ENCODE results near the gene TGM6. TPM values are rescaled to one million over a fixed set of nuclear protein-coding genes. Genes with fewer than 3 reads are reported as not detected.
A peak's percentile ranks its signal among the peaks of the same experiment; 100 is the strongest.

Gene TGM6
- total RNA-seq, 1 experiment from 2014 or later, result not detected

- no peak for DNase-seq (ENCODE audit: low spot score)
Observed at GRCh38 chr20:2455771-2456497, 75.2 kb downstream of the TGM6 start.

DNA sequence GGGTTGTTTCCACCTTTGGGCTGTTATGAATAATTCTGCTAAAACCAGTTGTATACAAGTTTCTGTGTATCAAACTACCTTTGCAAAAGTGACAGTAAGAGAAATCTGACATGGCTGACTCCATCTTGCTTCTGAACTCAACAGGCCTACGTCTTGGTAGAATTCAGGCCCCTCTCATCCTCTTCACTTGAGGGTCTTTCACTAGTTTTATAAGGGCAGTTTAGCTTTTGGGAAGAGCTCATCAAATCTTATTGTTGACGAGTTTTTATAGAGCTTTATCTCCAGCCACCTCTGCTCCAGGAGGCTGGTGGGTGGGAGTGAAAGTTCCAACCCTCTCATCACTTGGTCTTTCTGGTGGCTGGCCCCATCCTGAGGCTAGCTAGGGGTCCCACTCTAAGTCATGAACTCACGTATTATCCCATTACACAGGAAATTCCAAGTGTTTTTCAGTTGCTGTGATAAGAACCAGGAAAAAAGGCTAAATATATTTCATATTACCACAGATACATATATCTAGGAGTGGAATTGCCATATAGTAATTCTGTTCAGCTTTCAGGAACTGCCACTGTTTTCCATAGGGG lies 78.3 kb downstream of the TGM6 start:
- DNase-seq (ENCODE audit: low spot score), result no peak

GRCh38 chr20:2459981-2460751 lies 79.5 kb downstream of the TGM6 start:
- no peak for DNase-seq (ENCODE audit: low spot score)

DNA sequence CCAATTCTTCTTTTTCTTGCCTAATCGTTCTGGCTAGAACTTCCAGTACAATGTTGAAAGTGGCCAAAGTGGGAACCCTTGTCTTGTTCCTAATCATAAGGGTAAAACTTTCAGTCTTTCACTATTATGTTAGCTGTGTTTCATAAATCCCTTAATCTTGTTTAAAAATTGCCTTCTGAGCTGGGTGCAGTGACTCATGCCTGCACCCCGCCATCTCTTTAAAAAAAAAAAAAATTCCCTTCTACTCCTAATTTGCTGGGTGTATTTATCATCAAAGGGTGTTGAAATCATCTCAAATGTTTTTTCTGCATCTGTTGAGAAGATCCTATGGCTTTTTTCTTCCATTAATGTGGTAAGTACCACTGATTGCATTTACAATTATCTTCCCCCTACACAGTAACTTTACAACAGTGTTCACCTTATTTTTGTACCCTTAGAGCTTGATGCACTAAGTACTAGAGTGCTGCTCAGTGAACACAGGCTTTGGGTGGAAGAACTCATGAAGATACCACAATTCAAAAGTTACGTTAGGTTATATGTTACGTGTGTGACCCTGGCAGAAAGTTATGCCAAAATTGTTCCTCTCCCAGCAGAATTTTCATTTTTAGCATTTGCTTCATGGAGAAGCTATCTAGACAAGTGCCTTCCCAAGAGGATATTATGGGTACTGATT lies 80.2 kb downstream of the TGM6 start:
- no peak for DNase-seq (ENCODE audit: low spot score)

- no peak for DNase-seq (ENCODE audit: low spot score)
Observed at GRCh38 chr20:2462484-2462883, 81.8 kb downstream of the TGM6 start.

- DNase-seq (ENCODE audit: low spot score), result no peak
Observed at GRCh38 chr20:2463616-2464365, 83.1 kb downstream of the TGM6 start.

GRCh38 chr20:2465100-2465499 lies 84.4 kb downstream of the TGM6 start:
- no peak for DNase-seq (ENCODE audit: low spot score)

- no peak for DNase-seq (ENCODE audit: low spot score)
Observed at GRCh38 chr20:2467412-2467811, 86.7 kb downstream of the TGM6 start.

DNA sequence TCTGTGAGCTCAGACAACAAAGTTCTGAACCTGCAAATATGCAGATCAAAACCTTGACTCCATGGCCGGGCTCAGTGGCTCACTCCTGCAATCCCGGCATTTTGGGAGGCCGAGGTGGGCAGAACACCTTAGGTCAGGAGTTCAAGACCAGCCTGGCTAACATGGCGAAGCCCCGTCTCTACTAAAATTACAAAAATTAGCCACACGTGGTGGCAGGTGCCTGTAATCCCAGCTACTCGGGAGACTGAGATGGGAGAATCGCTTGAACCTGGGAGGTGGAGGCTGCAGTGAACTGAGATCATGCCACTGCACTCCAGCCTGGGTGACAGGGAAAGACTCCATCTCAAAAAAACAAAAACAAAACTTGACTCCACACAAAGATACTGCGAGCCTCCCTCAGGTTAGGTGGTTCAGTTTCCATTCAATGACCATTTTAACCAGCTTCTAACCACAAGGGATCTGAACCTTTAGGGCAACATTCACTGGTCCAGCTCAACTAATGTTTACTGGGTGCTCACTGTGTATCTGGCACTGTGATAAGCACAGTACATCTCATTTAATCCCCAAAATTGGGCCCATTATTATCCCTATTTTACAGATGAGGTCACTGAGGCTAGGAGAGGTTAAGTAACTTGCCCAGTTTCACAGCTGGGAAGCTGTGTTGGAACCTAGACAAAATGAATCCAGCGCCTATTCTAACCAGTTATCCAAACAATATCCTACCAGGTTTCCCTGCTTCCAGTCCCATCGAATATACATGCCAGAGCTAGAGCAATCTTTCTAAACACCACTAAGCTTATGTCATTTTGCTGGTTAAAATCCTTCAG lies 88.1 kb downstream of the TGM6 start:
- DNase-seq (ENCODE audit: low spot score), result no peak

GRCh38 chr20:2469991-2470422 lies 89.3 kb downstream of the TGM6 start:
- peak; percentile 37 for DNase-seq (ENCODE audit: low spot score)

GRCh38 chr20:2470423-2471193 lies 89.9 kb downstream of the TGM6 start, which contains the start of gene SNRPB:
TSS of gene SNRPB (minus strand) at chr20:2470789. CDS start at chr20:2470690, 99 bp downstream.
- DNase-seq (ENCODE audit: low spot score), result peak; percentile 98

GRCh38 chr20:2473516-2473915 lies 92.8 kb downstream of the TGM6 start:
- peak; percentile 31 for DNase-seq (ENCODE audit: low spot score)

DNA sequence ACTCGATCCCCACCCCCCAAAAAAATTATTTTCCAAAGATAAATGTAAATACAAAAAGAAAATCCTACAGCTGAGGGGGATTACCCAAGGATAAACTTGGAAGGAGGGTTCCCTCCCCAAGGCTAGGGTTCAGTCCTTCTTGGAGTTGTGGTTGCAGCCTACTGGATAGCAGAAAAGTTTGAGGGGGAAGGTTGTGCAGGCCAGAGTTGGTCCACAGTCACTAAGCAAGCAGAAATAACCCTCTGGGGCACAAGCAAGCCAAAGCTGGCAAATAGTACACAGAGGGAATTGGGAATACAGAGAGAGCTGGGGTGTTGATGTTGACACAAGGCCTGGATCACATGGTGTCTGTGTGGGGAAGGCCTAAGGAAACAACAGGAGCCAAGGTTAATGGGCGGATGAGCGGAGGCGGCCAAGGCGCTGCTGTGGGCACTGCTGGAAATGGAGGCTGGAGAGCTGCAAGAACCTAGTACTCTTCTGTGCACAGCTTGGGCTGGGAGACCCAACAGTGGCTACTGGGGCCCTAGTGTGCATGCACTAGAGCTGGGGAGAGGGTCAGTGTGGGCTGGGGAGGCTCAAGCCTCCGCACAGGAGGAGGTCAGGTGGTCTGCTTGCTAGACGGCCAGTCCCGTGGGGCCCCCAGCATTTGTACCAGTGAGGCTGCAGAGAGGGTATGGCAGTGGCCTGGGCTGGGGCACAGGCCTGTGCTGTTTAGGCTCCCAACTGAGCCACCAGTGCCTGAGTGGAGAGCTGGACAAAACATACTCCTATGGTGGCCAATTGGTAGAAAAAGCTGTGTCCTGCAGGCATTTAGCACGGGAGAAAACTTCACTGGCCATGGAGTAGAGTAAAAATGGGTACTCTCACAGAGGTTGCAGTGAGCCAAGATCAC lies 95.4 kb downstream of the TGM6 start:
- no peak for DNase-seq (ENCODE audit: low spot score)

GRCh38 chr20:2476742-2477615 lies 96.3 kb downstream of the TGM6 start:
- DNase-seq (ENCODE audit: low spot score), result no peak

- DNase-seq (ENCODE audit: low spot score), result no peak
Observed at GRCh38 chr20:2480381-2480780, 99.7 kb downstream of the TGM6 start.
